ENCODE data around the gene CDT1. TPM values are rescaled to one million over a fixed set of nuclear protein-coding genes. Genes with fewer than 3 reads are reported as not detected.

CDT1 gene
- total and polyA plus RNA-seq, 2 experiments from 2014 or later: 32.6 to 187 TPM

DNA sequence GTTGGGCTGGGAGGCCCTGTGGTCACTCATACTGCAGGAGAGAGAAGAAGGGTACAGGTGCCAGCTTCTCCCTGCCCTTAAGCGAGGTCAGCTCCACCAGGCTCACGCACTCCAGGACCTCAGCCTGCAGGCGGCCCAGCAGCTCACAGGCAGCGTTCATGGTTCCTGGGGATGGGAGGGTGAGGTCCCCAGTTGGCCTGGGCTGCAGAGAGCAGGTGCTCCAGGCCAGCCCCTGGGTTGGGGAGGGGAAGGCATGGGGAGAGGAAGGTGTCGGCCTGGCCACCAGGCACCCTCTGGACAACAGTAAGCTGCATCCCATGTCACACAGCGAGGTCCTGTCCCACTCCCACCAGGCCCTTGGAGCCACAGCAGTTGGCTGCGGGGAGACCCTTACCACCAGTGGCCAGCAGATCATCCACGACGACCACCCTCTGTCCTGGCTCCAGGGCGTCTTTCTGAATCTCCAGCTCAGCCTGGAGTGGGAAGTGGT, 6.1 kb downstream of the CDT1 start (continued):
- TF ChIP-seq, protein P1, sequence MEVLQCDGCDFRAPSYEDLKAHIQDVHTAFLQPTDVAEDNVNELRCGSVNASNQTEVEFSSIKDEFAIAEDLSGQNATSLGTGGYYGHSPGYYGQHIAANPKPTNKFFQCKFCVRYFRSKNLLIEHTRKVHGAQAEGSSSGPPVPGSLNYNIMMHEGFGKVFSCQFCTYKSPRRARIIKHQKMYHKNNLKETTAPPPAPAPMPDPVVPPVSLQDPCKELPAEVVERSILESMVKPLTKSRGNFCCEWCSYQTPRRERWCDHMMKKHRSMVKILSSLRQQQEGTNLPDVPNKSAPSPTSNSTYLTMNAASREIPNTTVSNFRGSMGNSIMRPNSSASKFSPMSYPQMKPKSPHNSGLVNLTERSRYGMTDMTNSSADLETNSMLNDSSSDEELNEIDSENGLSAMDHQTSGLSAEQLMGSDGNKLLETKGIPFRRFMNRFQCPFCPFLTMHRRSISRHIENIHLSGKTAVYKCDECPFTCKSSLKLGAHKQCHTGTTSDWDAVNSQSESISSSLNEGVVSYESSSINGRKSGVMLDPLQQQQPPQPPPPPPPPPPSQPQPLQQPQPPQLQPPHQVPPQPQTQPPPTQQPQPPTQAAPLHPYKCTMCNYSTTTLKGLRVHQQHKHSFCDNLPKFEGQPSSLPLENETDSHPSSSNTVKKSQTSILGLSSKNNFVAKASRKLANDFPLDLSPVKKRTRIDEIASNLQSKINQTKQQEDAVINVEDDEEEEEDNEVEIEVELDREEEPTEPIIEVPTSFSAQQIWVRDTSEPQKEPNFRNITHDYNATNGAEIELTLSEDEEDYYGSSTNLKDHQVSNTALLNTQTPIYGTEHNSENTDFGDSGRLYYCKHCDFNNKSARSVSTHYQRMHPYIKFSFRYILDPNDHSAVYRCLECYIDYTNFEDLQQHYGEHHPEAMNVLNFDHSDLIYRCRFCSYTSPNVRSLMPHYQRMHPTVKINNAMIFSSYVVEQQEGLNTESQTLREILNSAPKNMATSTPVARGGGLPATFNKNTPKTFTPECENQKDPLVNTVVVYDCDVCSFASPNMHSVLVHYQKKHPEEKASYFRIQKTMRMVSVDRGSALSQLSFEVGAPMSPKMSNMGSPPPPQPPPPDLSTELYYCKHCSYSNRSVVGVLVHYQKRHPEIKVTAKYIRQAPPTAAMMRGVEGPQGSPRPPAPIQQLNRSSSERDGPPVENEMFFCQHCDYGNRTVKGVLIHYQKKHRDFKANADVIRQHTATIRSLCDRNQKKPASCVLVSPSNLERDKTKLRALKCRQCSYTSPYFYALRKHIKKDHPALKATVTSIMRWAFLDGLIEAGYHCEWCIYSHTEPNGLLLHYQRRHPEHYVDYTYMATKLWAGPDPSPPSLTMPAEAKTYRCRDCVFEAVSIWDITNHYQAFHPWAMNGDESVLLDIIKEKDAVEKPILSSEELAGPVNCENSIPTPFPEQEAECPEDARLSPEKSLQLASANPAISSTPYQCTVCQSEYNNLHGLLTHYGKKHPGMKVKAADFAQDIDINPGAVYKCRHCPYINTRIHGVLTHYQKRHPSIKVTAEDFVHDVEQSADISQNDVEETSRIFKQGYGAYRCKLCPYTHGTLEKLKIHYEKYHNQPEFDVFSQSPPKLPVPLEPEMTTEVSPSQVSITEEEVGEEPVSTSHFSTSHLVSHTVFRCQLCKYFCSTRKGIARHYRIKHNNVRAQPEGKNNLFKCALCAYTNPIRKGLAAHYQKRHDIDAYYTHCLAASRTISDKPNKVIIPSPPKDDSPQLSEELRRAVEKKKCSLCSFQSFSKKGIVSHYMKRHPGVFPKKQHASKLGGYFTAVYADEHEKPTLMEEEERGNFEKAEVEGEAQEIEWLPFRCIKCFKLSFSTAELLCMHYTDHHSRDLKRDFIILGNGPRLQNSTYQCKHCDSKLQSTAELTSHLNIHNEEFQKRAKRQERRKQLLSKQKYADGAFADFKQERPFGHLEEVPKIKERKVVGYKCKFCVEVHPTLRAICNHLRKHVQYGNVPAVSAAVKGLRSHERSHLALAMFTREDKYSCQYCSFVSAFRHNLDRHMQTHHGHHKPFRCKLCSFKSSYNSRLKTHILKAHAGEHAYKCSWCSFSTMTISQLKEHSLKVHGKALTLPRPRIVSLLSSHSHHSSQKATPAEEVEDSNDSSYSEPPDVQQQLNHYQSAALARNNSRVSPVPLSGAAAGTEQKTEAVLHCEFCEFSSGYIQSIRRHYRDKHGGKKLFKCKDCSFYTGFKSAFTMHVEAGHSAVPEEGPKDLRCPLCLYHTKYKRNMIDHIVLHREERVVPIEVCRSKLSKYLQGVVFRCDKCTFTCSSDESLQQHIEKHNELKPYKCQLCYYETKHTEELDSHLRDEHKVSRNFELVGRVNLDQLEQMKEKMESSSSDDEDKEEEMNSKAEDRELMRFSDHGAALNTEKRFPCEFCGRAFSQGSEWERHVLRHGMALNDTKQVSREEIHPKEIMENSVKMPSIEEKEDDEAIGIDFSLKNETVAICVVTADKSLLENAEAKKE (CRISPR knock-in tag; IDR thresholded peaks at IDR 0.05): no peak
- no peak for TF ChIP-seq EZH2 (IDR thresholded peaks at IDR 0.05; ENCODE audit: low read depth, unreplicated experiment)
- TF ChIP-seq, protein P2, sequence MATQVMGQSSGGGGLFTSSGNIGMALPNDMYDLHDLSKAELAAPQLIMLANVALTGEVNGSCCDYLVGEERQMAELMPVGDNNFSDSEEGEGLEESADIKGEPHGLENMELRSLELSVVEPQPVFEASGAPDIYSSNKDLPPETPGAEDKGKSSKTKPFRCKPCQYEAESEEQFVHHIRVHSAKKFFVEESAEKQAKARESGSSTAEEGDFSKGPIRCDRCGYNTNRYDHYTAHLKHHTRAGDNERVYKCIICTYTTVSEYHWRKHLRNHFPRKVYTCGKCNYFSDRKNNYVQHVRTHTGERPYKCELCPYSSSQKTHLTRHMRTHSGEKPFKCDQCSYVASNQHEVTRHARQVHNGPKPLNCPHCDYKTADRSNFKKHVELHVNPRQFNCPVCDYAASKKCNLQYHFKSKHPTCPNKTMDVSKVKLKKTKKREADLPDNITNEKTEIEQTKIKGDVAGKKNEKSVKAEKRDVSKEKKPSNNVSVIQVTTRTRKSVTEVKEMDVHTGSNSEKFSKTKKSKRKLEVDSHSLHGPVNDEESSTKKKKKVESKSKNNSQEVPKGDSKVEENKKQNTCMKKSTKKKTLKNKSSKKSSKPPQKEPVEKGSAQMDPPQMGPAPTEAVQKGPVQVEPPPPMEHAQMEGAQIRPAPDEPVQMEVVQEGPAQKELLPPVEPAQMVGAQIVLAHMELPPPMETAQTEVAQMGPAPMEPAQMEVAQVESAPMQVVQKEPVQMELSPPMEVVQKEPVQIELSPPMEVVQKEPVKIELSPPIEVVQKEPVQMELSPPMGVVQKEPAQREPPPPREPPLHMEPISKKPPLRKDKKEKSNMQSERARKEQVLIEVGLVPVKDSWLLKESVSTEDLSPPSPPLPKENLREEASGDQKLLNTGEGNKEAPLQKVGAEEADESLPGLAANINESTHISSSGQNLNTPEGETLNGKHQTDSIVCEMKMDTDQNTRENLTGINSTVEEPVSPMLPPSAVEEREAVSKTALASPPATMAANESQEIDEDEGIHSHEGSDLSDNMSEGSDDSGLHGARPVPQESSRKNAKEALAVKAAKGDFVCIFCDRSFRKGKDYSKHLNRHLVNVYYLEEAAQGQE (IDR thresholded peaks at IDR 0.05; ENCODE audit: unreplicated experiment): no peak
- no peak; the same call in 1 of the 2 replicates for TF ChIP-seq POLR2AphosphoS5 (IDR thresholded peaks at IDR 0.05; ENCODE audit: low read depth)
